ENCODE results near the gene CFAP61. TPM values are rescaled to one million over a fixed set of nuclear protein-coding genes. Genes with fewer than 3 reads are reported as not detected.

Gene CFAP61
- total RNA-seq, 2 experiments from 2014 or later = not detected

GRCh38 chr20:20359628-20360027 lies 307.3 kb downstream of the CFAP61 start:
- intact Hi-C loops (cut with micrococcal nuclease) = loop anchor here (5.0 to 10.0 kb wide), 2 partner anchors 135 to 208 kb away; no protein-coding TSS in a partner anchor
- DNase-seq (no peak), ATAC-seq (no peak)
- Mint-ChIP-seq H3K4me3 (no peak overlapping the region), H3K36me3 (ENCODE audit: low read depth) (no peaks in the 10 kb centered on the region), H3K4me1 (ENCODE audit: low read depth) (peaks cover 20% of the 10 kb centered on the region), H3K27ac (no peak overlapping the region), H3K27me3 (peaks cover 44% of the 10 kb centered on the region), H3K9me3 (peaks cover 3% of the 10 kb centered on the region)
- CTCF ChIA-PET = interaction anchor here (0.6 to 1.8 kb wide), 4 partner anchors 15 to 401 kb away, joined by 3 to 5 read pairs (median 3); no protein-coding TSS in a partner anchor
- TF ChIP-seq, protein P1, sequence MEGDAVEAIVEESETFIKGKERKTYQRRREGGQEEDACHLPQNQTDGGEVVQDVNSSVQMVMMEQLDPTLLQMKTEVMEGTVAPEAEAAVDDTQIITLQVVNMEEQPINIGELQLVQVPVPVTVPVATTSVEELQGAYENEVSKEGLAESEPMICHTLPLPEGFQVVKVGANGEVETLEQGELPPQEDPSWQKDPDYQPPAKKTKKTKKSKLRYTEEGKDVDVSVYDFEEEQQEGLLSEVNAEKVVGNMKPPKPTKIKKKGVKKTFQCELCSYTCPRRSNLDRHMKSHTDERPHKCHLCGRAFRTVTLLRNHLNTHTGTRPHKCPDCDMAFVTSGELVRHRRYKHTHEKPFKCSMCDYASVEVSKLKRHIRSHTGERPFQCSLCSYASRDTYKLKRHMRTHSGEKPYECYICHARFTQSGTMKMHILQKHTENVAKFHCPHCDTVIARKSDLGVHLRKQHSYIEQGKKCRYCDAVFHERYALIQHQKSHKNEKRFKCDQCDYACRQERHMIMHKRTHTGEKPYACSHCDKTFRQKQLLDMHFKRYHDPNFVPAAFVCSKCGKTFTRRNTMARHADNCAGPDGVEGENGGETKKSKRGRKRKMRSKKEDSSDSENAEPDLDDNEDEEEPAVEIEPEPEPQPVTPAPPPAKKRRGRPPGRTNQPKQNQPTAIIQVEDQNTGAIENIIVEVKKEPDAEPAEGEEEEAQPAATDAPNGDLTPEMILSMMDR (IDR thresholded peaks at IDR 0.05) = no peak
- POLR2A ChIA-PET = interaction anchor here (0.8 kb wide), 1 partner anchor 9 kb away, joined by 3 read pairs; no protein-coding TSS in a partner anchor

DNA sequence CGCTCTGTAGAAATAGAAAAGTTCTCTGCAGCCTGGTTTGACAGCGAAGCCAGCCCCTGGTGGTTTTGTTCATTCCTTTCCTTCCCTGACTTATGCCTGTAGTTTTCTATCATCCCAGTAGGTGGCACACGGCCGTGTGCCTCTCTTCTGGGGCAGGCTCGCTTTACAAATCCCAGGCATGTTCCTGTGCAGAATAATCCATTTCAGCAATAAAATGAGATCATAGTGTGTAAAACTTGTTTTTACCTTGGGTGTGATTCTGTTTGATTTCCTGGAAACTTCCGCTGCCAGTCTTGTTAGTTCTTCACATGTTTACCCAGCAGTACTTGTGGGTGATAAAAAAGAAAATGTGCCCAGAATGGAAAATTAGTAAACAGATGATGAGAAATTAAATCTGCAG lies 308.1 kb downstream of the CFAP61 start:
- H3K27ac Mint-ChIP-seq = no peak overlapping the region
- no peaks in the 10 kb centered on the region for H3K36me3 Mint-ChIP-seq (ENCODE audit: low read depth)
- H3K27me3 Mint-ChIP-seq = peaks cover 47% of the 10 kb centered on the region
- intact Hi-C loops (cut with micrococcal nuclease) = loop anchor here (5.0 to 10.0 kb wide), 2 partner anchors 134 to 207 kb away; no protein-coding TSS in a partner anchor
- H3K9me3 Mint-ChIP-seq = no peaks in the 10 kb centered on the region
- H3K4me3 Mint-ChIP-seq = no peak overlapping the region
- POLR2A ChIA-PET = no interaction called here
- H3K4me1 Mint-ChIP-seq (ENCODE audit: low read depth) = peaks cover 24% of the 10 kb centered on the region
- DNase-seq (peak; percentile 49), ATAC-seq (peak; percentile 83)
- CTCF ChIA-PET = interaction anchor here (1.0 to 1.8 kb wide), 3 partner anchors 11 to 209 kb away, joined by 3 to 5 read pairs (median 4); no protein-coding TSS in a partner anchor
- TF ChIP-seq, protein P1 (IDR thresholded peaks at IDR 0.05) = peak; percentile 69

DNA sequence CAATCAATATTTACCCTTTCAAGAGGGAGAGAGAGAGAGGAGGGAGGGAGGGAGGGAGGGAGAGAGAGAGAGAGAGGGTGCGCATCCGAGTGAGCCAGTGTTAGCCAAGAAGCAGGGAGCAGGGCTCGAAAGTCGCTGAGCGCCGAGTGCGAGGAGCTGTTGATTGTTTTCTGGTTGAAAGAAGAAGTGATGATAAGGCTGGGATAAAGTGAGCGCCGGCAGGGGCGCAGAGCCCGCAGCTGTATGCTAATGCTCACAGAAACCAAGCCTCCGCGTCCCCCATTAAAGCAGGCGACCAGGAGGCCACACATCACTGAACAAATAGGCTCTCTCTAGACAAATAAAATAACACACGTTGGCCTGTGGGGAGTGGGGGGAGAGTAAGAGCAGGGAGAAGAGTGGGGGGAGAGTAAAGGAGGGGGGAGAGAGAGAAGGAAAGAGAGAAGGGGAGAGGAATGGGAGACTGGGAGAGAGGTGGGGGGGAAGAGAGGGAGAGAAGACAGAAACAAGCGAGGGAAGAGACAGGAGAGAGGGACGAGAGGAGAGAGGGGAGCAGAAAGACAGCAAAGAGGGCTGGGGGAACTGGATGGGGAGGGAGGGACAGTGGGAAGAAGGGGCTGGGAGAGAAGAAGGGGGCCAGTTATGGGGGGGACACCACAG lies 310.6 kb downstream of the CFAP61 start:
- Mint-ChIP-seq H3K4me3 (no peak overlapping the region), H3K4me1 (ENCODE audit: low read depth) (peaks cover 34% of the 10 kb centered on the region), H3K9me3 (no peaks in the 10 kb centered on the region)

DNA sequence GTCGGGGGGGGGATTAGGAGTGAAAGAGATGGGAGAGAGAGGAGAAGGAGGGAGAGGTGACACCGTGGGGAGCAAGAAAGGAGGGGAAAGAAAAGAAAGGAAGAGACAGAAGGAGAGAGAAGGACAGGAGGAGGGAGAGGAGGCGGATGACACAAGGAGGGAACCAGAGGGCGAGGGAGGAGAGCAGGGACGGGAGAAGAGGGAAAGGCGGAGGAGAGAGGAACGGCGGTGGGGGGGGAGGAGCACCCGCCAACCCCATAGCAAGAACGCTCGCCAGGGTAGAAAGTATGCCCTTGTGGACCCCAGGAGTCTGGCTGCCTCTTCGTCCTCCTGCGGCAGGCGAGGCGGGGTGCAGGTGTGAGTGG lies 311.1 kb downstream of the CFAP61 start:
- ChIA-PET POLR2A (no interaction called here), CTCF (no interaction called here)
- Mint-ChIP-seq H3K4me3 (no peak overlapping the region), H3K27ac (no peak overlapping the region), H3K27me3 (peaks cover 63% of the 10 kb centered on the region), H3K9me3 (no peaks in the 10 kb centered on the region), H3K4me1 (ENCODE audit: low read depth) (peaks cover 34% of the 10 kb centered on the region), H3K36me3 (ENCODE audit: low read depth) (no peaks in the 10 kb centered on the region)
- no peak for DNase-seq
- intact Hi-C loops (cut with micrococcal nuclease) = loop anchor here (5.0 to 10.0 kb wide), 2 partner anchors 131 to 204 kb away; no protein-coding TSS in a partner anchor
- ATAC-seq = no peak
- TF ChIP-seq, protein P1 (IDR thresholded peaks at IDR 0.05) = no peak

More for the DNA sequence above, 310.6 kb downstream of the CFAP61 start:
- DNase-seq (peak; percentile 20), ATAC-seq (no peak)
- POLR2A ChIA-PET = interaction anchor here (0.6 kb wide), 1 partner anchor 116 kb away, joined by 3 read pairs; no protein-coding TSS in a partner anchor
- Mint-ChIP-seq H3K27ac (no peak overlapping the region), H3K27me3 (peaks cover 63% of the 10 kb centered on the region), H3K36me3 (ENCODE audit: low read depth) (no peaks in the 10 kb centered on the region)
- TF ChIP-seq, protein P1 (IDR thresholded peaks at IDR 0.05) = no peak
- intact Hi-C loops (cut with micrococcal nuclease) = loop anchor here (5.0 to 10.0 kb wide), 2 partner anchors 132 to 204 kb away; no protein-coding TSS in a partner anchor
- CTCF ChIA-PET = no interaction called here

All from activated CD8-positive, alpha-beta T cell treated with anti-CD3 and anti-CD28 coated beads for 36 hours (primary cell).